UCSD-AML1 (cell line): ENCODE data around the gene AKAP13.

Experiments used
- DNase-seq: peaks from one replicate; lab custom pipeline; 2025; ENCODE audit not compliant: unreplicated experiment; lab: John Stamatoyannopoulos, UW

The AKAP13 gene

GRCh38 chr15:85773249-85773648 lies 392.8 kb downstream of the AKAP13 start:
- no peak for DNase-seq

GRCh38 chr15:85773970-85774369 lies 393.6 kb downstream of the AKAP13 start:
- no peak for DNase-seq

- no peak for DNase-seq
Measured at GRCh38 chr15:85777250-85778106, 397.1 kb downstream of the AKAP13 start.

- DNase-seq: no peak
Measured at GRCh38 chr15:85778107-85778776, 397.8 kb downstream of the AKAP13 start.

GRCh38 chr15:85779249-85779648 lies 398.8 kb downstream of the AKAP13 start:
- DNase-seq: no peak

- no peak for DNase-seq
Measured at GRCh38 chr15:85780225-85780985, 400.0 kb downstream of the AKAP13 start.

GRCh38 chr15:85781099-85781498 lies 400.7 kb downstream of the AKAP13 start:
- no peak for DNase-seq

GRCh38 chr15:85782064-85782463 lies 401.7 kb downstream of the AKAP13 start:
- no peak for DNase-seq

GRCh38 chr15:85785887-85786780 lies 405.7 kb downstream of the AKAP13 start:
- no peak for DNase-seq

- no peak for DNase-seq
Measured at GRCh38 chr15:85786781-85787114, 406.3 kb downstream of the AKAP13 start.

- DNase-seq: no peak
Measured at GRCh38 chr15:85788771-85789495, 408.5 kb downstream of the AKAP13 start.

- no peak for DNase-seq
Measured at GRCh38 chr15:85789496-85789875, 409.1 kb downstream of the AKAP13 start.

GRCh38 chr15:85792102-85792731 lies 411.8 kb downstream of the AKAP13 start:
- DNase-seq: no peak

GRCh38 chr15:85792912-85793590 lies 412.6 kb downstream of the AKAP13 start:
- no peak for DNase-seq

- DNase-seq: peak; percentile 27
Measured at GRCh38 chr15:85793641-85794597, 413.5 kb downstream of the AKAP13 start.

GRCh38 chr15:85794598-85795336 lies 414.4 kb downstream of the AKAP13 start, which contains the start of gene KLHL25:
Gene KLHL25, minus strand, starts transcription at chr15:85794925. Its CDS starts 25,115 bp downstream, at chr15:85769810.
- peak; percentile 88 for DNase-seq
